ENCODE measurements around the gene HOXA3. TPM values are rescaled to one million over a fixed set of nuclear protein-coding genes. Genes with fewer than 3 reads are reported as not detected.

The HOXA3 gene
- total RNA-seq, 1 experiment from 2014 or later, result not detected

DNA sequence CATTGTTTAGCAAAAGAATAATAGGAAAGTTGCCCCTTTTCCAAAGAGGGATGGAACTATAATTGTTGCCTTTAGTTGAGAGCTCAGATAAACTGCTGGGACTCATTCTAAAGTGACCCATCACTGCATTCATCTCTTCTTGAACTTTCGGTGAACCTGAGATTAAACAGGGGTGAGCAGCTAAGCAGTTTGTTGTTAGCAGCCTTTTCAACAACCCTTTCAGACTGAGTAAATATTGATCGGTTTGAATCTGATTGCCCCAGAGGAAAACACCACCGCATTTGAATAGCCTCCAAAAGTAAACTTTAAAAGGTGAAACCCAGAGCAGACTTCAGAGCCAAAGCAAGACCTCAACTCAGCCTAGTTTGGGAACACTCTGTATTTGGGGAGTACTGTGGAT is 61.3 kb downstream of the HOXA3 start:
- H3K9me3 ChIP-seq (ENCODE audit: control insufficient read depth, low read depth, low read length), result no peaks in the 10 kb centered on the region
- H3K79me2 ChIP-seq (ENCODE audit: insufficient read depth, low read length), result no peaks in the 10 kb centered on the region
- H2BK20ac ChIP-seq (ENCODE audit: low read depth, low read length, poor library complexity, severe bottlenecking), result no peak overlapping the region
- Mint-ChIP-seq H3K27ac (no peak overlapping the region; a peak in 1 of 7 replicates), H3K27me3 (ENCODE audit: low read depth) (peaks cover 98% of the 10 kb centered on the region), H3K4me1 (peaks cover 36 to 38% of the 10 kb centered on the region in 2 experiments), H3K4me3 (no peak overlapping the region), H3K9me3 (peaks cover 3 to 16% of the 10 kb centered on the region in 2 experiments; a peak in 2 of 5 replicates), H3K36me3 (ENCODE audit: insufficient read depth in 1 of 3, low read depth in 3 of 3) (no peaks in the 10 kb centered on the region; a peak in 1 of 7 replicates)
- H2BK15ac ChIP-seq (ENCODE audit: low read depth, low read length), result no peak overlapping the region
- H2BK120ac ChIP-seq (ENCODE audit: low read depth, low read length, poor library complexity, severe bottlenecking), result no peak overlapping the region
- no peak overlapping the region for H3K4me2 ChIP-seq (ENCODE audit: insufficient read depth, insufficient read length, low read length)
- H3T11ph ChIP-seq (ENCODE audit: low read length), result no peak overlapping the region
- H2AFZ ChIP-seq (ENCODE audit: low read length), result no peak overlapping the region
- peaks cover 80% of the 10 kb centered on the region for H3K27me3 ChIP-seq (ENCODE audit: insufficient read depth, low read length)
- TF ChIP-seq, protein P1, sequence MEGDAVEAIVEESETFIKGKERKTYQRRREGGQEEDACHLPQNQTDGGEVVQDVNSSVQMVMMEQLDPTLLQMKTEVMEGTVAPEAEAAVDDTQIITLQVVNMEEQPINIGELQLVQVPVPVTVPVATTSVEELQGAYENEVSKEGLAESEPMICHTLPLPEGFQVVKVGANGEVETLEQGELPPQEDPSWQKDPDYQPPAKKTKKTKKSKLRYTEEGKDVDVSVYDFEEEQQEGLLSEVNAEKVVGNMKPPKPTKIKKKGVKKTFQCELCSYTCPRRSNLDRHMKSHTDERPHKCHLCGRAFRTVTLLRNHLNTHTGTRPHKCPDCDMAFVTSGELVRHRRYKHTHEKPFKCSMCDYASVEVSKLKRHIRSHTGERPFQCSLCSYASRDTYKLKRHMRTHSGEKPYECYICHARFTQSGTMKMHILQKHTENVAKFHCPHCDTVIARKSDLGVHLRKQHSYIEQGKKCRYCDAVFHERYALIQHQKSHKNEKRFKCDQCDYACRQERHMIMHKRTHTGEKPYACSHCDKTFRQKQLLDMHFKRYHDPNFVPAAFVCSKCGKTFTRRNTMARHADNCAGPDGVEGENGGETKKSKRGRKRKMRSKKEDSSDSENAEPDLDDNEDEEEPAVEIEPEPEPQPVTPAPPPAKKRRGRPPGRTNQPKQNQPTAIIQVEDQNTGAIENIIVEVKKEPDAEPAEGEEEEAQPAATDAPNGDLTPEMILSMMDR (conservative IDR thresholded peaks at IDR 0.05), result no peak
- no peak overlapping the region for H4K5ac ChIP-seq (ENCODE audit: insufficient read length, low read depth, low read length)
- no peak overlapping the region for H4K8ac ChIP-seq (replicated peaks; ENCODE audit: insufficient read length, low read depth, low read length)
- DNase-seq, result no peak
- no CpG with 5 or more reads among the region's 3 CpGs for WGBS (ENCODE audit: extremely low coverage, insufficient read length, low lambda C conversion rate)
- no peak overlapping the region for H3K23ac ChIP-seq (ENCODE audit: insufficient read length, low read depth, low read length)
- no peak overlapping the region for H2AK5ac ChIP-seq (ENCODE audit: insufficient read length, low read length)
- H3K14ac ChIP-seq (ENCODE audit: insufficient read depth, low read length), result no peak overlapping the region
- no peak overlapping the region for H3K18ac ChIP-seq (ENCODE audit: insufficient read length, low read depth, low read length)
- H2BK5ac ChIP-seq (ENCODE audit: insufficient read length, low read length), result no peak overlapping the region
- H3K4me1 ChIP-seq (ENCODE audit: insufficient read depth, low read length), result peaks cover 5% of the 10 kb centered on the region; the same call in 1 of the 2 replicates
- H3K56ac ChIP-seq (ENCODE audit: insufficient read length, low read depth, low read length), result no peak overlapping the region
- H2BK12ac ChIP-seq (ENCODE audit: insufficient read length, low read depth, low read length), result no peak overlapping the region
- no peak overlapping the region for H4K91ac ChIP-seq (ENCODE audit: insufficient read length, low read depth, low read length)
- no peaks in the 10 kb centered on the region for H4K20me1 ChIP-seq (ENCODE audit: control insufficient read depth, insufficient read depth, insufficient read length)
- no peaks in the 10 kb centered on the region for H3K79me1 ChIP-seq (ENCODE audit: insufficient read depth, low read depth, low read length, poor library complexity, severe bottlenecking)
- H3K9ac ChIP-seq (ENCODE audit: extremely low read depth, insufficient read length, low read length), result no peak overlapping the region
- no peak overlapping the region for H3K4ac ChIP-seq (ENCODE audit: low read depth, low read length)
- peaks cover 5% of the 10 kb centered on the region for H3K23me2 ChIP-seq (ENCODE audit: insufficient read length, low read depth, low read length, poor library complexity, severe bottlenecking)
- no peak overlapping the region for H3K27ac ChIP-seq (ENCODE audit: insufficient read length, low read depth, low read length)

Measured in H9 (cell line).